ENCODE data around the gene ARR3.

The ARR3 gene

GRCh38 chrX:70254063-70254400 is 14.1 kb upstream of the ARR3 start:
- in situ Hi-C loops (cut with HindIII; ENCODE audit: low sequenced_read_pairs): no loop called here
- no peak overlapping the region for H3K4me3 ChIP-seq (ENCODE audit: low read depth, low read length)
- TF ChIP-seq CTCF (IDR thresholded peaks at IDR 0.05; ENCODE audit: low read depth, low read length, missing control alignments): no peak
- no peak for DNase-seq (ENCODE audit: low read depth)

GRCh38 chrX:70254909-70255308 is 13.2 kb upstream of the ARR3 start:
- DNase-seq (ENCODE audit: low read depth): no peak
- in situ Hi-C loops (cut with HindIII; ENCODE audit: low sequenced_read_pairs): no loop called here
- no peak for TF ChIP-seq CTCF (IDR thresholded peaks at IDR 0.05; ENCODE audit: low read depth, low read length, missing control alignments)
- no peak overlapping the region for H3K4me3 ChIP-seq (ENCODE audit: low read depth, low read length)

GRCh38 chrX:70255452-70255851 is 12.7 kb upstream of the ARR3 start:
- no peak for DNase-seq (ENCODE audit: low read depth)
- in situ Hi-C loops (cut with HindIII; ENCODE audit: low sequenced_read_pairs): no loop called here
- no peak overlapping the region for H3K4me3 ChIP-seq (ENCODE audit: low read depth, low read length)
- no peak for TF ChIP-seq CTCF (IDR thresholded peaks at IDR 0.05; ENCODE audit: low read depth, low read length, missing control alignments)

- no peak for DNase-seq (ENCODE audit: low read depth)
- TF ChIP-seq CTCF (IDR thresholded peaks at IDR 0.05; ENCODE audit: low read depth, low read length, missing control alignments): no peak
- in situ Hi-C loops (cut with HindIII; ENCODE audit: low sequenced_read_pairs): no loop called here
- no peak overlapping the region for H3K4me3 ChIP-seq (ENCODE audit: low read depth, low read length)
Observed at GRCh38 chrX:70257423-70258288, 10.5 kb upstream of the ARR3 start.

GRCh38 chrX:70260104-70260503 is 8.0 kb upstream of the ARR3 start, which contains the start of gene P2RY4:
Gene P2RY4 (minus strand): TSS chrX:70260204. CDS start chrX:70259624, 580 bp downstream.
- no peak for TF ChIP-seq CTCF (IDR thresholded peaks at IDR 0.05; ENCODE audit: low read depth, low read length, missing control alignments)
- DNase-seq (ENCODE audit: low read depth): no peak
- no peak within 1 kb of the TSS for H3K4me3 ChIP-seq (ENCODE audit: low read depth, low read length)
- in situ Hi-C loops (cut with HindIII; ENCODE audit: low sequenced_read_pairs): no loop called here

- TF ChIP-seq CTCF (IDR thresholded peaks at IDR 0.05; ENCODE audit: low read depth, low read length, missing control alignments): peak; percentile 67
- no peak overlapping the region for H3K4me3 ChIP-seq (ENCODE audit: low read depth, low read length)
- in situ Hi-C loops (cut with HindIII; ENCODE audit: low sequenced_read_pairs): no loop called here
- DNase-seq (ENCODE audit: low read depth): no peak
Observed at GRCh38 chrX:70262952-70263567, 5.1 kb upstream of the ARR3 start.
